H9 (cell line): ENCODE results near the gene CEP112. TPM values are rescaled to one million over a fixed set of nuclear protein-coding genes. Genes with fewer than 3 reads are reported as not detected.

Experiments
- DNase-seq: peaks from one replicate; pipeline ENCODE4 v3.0.0-alpha.2; 2017
- H2AFZ ChIP-seq: one replicate; pipeline ENCODE4 v1.6.1; 2013; ENCODE audit warnings: mild to moderate bottlenecking, low read length, control low read depth, moderate library complexity
- H2AK5ac ChIP-seq: 2 replicates; pipeline ENCODE4 v1.6.1; 2013; ENCODE audit warnings: low read length, control low read depth, mixed read lengths; ENCODE audit not compliant: insufficient read length
- H2BK120ac ChIP-seq: one replicate; pipeline ENCODE4 v1.6.1; 2013; ENCODE audit warnings: low read depth, mild to moderate bottlenecking, low read length, control low read depth, inconsistent platforms; ENCODE audit not compliant: poor library complexity, severe bottlenecking
- H2BK12ac ChIP-seq: 2 replicates; pipeline ENCODE4 v1.6.1; 2013; ENCODE audit warnings: low read length, control low read depth, mixed read lengths, low read depth; ENCODE audit not compliant: insufficient read length
- H2BK15ac ChIP-seq: 2 replicates; pipeline ENCODE4 v1.6.1; 2013; ENCODE audit warnings: low read depth, low read length, control low read depth
- H2BK20ac ChIP-seq: one replicate; pipeline ENCODE4 v1.6.1; 2013; ENCODE audit warnings: low read depth, mild to moderate bottlenecking, low read length, control low read depth, inconsistent platforms; ENCODE audit not compliant: poor library complexity, severe bottlenecking
- H2BK5ac ChIP-seq: 2 replicates; pipeline ENCODE4 v1.6.1; 2013; ENCODE audit warnings: low read length, control low read depth, mixed read lengths; ENCODE audit not compliant: insufficient read length
- H3K14ac ChIP-seq: 2 replicates; pipeline ENCODE4 v1.6.1; 2013; ENCODE audit warnings: low read length, control low read depth; ENCODE audit not compliant: insufficient read depth
- H3K18ac ChIP-seq: 2 replicates; pipeline ENCODE4 v1.6.1; 2013; ENCODE audit warnings: low read depth, mild to moderate bottlenecking, mixed read lengths, low read length, control low read depth; ENCODE audit not compliant: insufficient read length
- H3K23ac ChIP-seq: 2 replicates; pipeline ENCODE4 v1.6.1; 2013; ENCODE audit warnings: low read length, control low read depth, mixed read lengths, low read depth; ENCODE audit not compliant: insufficient read length
- H3K23me2 ChIP-seq: 2 replicates; pipeline ENCODE4 v1.6.1; 2013; ENCODE audit warnings: low read depth, mild to moderate bottlenecking, mixed read lengths, low read length, control low read depth; ENCODE audit not compliant: insufficient read length, poor library complexity, severe bottlenecking
- H3K27ac ChIP-seq: 2 replicates; pipeline ENCODE4 v1.5.1; 2013; ENCODE audit warnings: low read length, control low read depth, mixed read lengths, low read depth; ENCODE audit not compliant: insufficient read length
- H3K27me3 ChIP-seq: 2 replicates; pipeline ENCODE4 v1.6.1; 2013; ENCODE audit warnings: low read length, control low read depth, inconsistent platforms; ENCODE audit not compliant: insufficient read depth
- H3K4ac ChIP-seq: 2 replicates; pipeline ENCODE4 v1.6.1; 2013; ENCODE audit warnings: low read depth, mild to moderate bottlenecking, control low read depth, inconsistent platforms, low read length, moderate library complexity
- H3K4me1 ChIP-seq: 2 replicates; pipeline ENCODE4 v1.6.1; 2013; ENCODE audit warnings: low read length, control low read depth, inconsistent platforms; ENCODE audit not compliant: insufficient read depth
- H3K4me2 ChIP-seq: 2 replicates; pipeline ENCODE4 v1.6.1; 2013; ENCODE audit warnings: low read length, control low read depth, mixed read lengths; ENCODE audit not compliant: insufficient read length, insufficient read depth
- H3K56ac ChIP-seq: 2 replicates; pipeline ENCODE4 v1.6.1; 2013; ENCODE audit warnings: low read depth, mild to moderate bottlenecking, mixed read lengths, low read length, control low read depth; ENCODE audit not compliant: insufficient read length
- H3K79me1 ChIP-seq: 2 replicates; pipeline ENCODE4 v1.6.1; 2013; ENCODE audit warnings: low read depth, mild to moderate bottlenecking, moderate library complexity, low read length, control low read depth, inconsistent platforms; ENCODE audit not compliant: insufficient read depth, poor library complexity, severe bottlenecking
- H3K79me2 ChIP-seq: 2 replicates; pipeline ENCODE4 v1.6.1; 2013; ENCODE audit warnings: low read length, control low read depth, inconsistent platforms; ENCODE audit not compliant: insufficient read depth
- H3K9ac ChIP-seq: 2 replicates; pipeline ENCODE4 v1.6.1; 2013; ENCODE audit warnings: low read length, control low read depth, mixed read lengths; ENCODE audit not compliant: insufficient read length; ENCODE audit errors: extremely low read depth
- H3K9me3 ChIP-seq: one replicate; pipeline ENCODE4 v1.6.1; 2013; ENCODE audit warnings: low read depth, low read length, inconsistent platforms; ENCODE audit not compliant: control insufficient read depth
- H3T11ph ChIP-seq: one replicate; pipeline ENCODE4 v1.6.1; 2013; ENCODE audit warnings: mild to moderate bottlenecking, low read length, control low read depth, inconsistent platforms
- H4K20me1 ChIP-seq: one replicate; pipeline ENCODE4 v1.6.1; 2013; ENCODE audit not compliant: control insufficient read depth, insufficient read length, insufficient read depth
- H4K5ac ChIP-seq: 2 replicates; pipeline ENCODE4 v1.6.1; 2013; ENCODE audit warnings: low read depth, mild to moderate bottlenecking, mixed read lengths, low read length, control low read depth; ENCODE audit not compliant: insufficient read length
- H4K8ac ChIP-seq: replicated peaks from 2 replicates; pipeline ENCODE4 v1.6.1; 2013; ENCODE audit warnings: low read length, control low read depth, mixed read lengths, low read depth; ENCODE audit not compliant: insufficient read length
- H4K91ac ChIP-seq: 2 replicates; pipeline ENCODE4 v1.6.1; 2013; ENCODE audit warnings: low read depth, mild to moderate bottlenecking, moderate library complexity, mixed read lengths, low read length, control low read depth; ENCODE audit not compliant: insufficient read length
- H3K27ac Mint-ChIP-seq, 3 experiments: 2 replicates in 2 of 3; 3 replicates in 1 of 3; pipeline ENCODE4 v1.8.0; 2020 to 2021; ENCODE audit warnings: mixed read lengths in 3 of 3, mild to moderate bottlenecking in 1 of 3, moderate library complexity in 1 of 3
- H3K27me3 Mint-ChIP-seq: 2 replicates; pipeline ENCODE4 v1.8.0; 2021; ENCODE audit warnings: low read depth, mild to moderate bottlenecking, moderate library complexity, mixed read lengths
- H3K36me3 Mint-ChIP-seq, 3 experiments: 2 replicates in 2 of 3; 3 replicates in 1 of 3; pipeline ENCODE4 v1.8.0; 2020 to 2021; ENCODE audit warnings: low read depth in 3 of 3, mixed read lengths in 3 of 3; ENCODE audit not compliant: insufficient read depth in 1 of 3
- H3K4me1 Mint-ChIP-seq, 2 experiments: 2 replicates each; pipeline ENCODE4 v1.8.0; 2020; ENCODE audit warnings: mixed read lengths in 2 of 2
- H3K4me3 Mint-ChIP-seq, 2 experiments: 2 replicates in 1 of 2; 3 replicates in 1 of 2; pipeline ENCODE4 v1.8.0; 2020 to 2021; ENCODE audit warnings: mild to moderate bottlenecking in 2 of 2, mixed read lengths in 2 of 2, moderate library complexity in 1 of 2
- H3K9me3 Mint-ChIP-seq, 2 experiments: 2 replicates in 1 of 2; 3 replicates in 1 of 2; pipeline ENCODE4 v1.8.0; 2020; ENCODE audit warnings: mild to moderate bottlenecking in 2 of 2, mixed read lengths in 2 of 2, moderate library complexity in 1 of 2
- CTCF ChIP-seq: fragments of 200-600 bp; sonication (generic); conservative IDR thresholded peaks from 3 replicates; pipeline ENCODE4 v1.8.0; 2021; ENCODE audit warnings: antibody characterized with exemption, mild to moderate bottlenecking
- WGBS: extraction: QIAGEN DNeasy Blood & Tissue Kit; methylation state at CpG from one replicate; pipeline ENCODE4 v1.1.7; 2013; ENCODE audit warnings: missing lambda C conversion rate, low lambda C conversion rate, mixed read lengths; ENCODE audit not compliant: insufficient read length; ENCODE audit errors: extremely low coverage; 5-methylcytosine and 5-hydroxymethylcytosine counted together
- total RNA-seq: library from RNA; stranded (reverse); gene quantifications from 2 replicates; pipeline ENCODE4 v1.2.1, GENCODE V29; 2021

CEP112 gene
- total RNA-seq, 1 experiment from 2014 or later, result 5.4 TPM

GRCh38 chr17:65954148-65954449 lies 237.8 kb downstream of the CEP112 start:
- no peaks in the 10 kb centered on the region for H4K20me1 ChIP-seq
- no peak overlapping the region for H2BK5ac ChIP-seq
- H3K79me1 ChIP-seq, result no peaks in the 10 kb centered on the region
- no peak overlapping the region for H4K5ac ChIP-seq
- no peak overlapping the region for H2BK12ac ChIP-seq
- H3T11ph ChIP-seq, result no peak overlapping the region
- no CpG with 5 or more reads among the region's 2 CpGs for WGBS
- no peak overlapping the region for H3K4me3 Mint-ChIP-seq
- no peak overlapping the region for H3K9ac ChIP-seq
- TF ChIP-seq CTCF, result no peak
- peaks cover 4 to 8% of the 10 kb centered on the region in 2 experiments; a peak in 3 of 5 replicates for H3K9me3 Mint-ChIP-seq
- no peak overlapping the region for H3K18ac ChIP-seq
- no peak overlapping the region for H2AK5ac ChIP-seq
- no peak overlapping the region for H3K4ac ChIP-seq
- no peak overlapping the region for H2BK15ac ChIP-seq
- H4K91ac ChIP-seq, result no peak overlapping the region
- no peak overlapping the region for H2BK20ac ChIP-seq
- H3K36me3 Mint-ChIP-seq, result peaks cover 0 to 13% (median 0%) of the 10 kb centered on the region in 3 experiments; a peak in 3 of 7 replicates
- H3K4me2 ChIP-seq, result no peak overlapping the region
- no peak overlapping the region for H3K27ac ChIP-seq
- no peak overlapping the region for H2BK120ac ChIP-seq
- H3K4me1 ChIP-seq, result peaks cover 3% of the 10 kb centered on the region; the same call in 1 of the 2 replicates
- H3K79me2 ChIP-seq, result no peaks in the 10 kb centered on the region
- H3K27me3 ChIP-seq, result no peaks in the 10 kb centered on the region
- peak overlapping the region in 2 of 3 experiments; percentile 20 to 73; a peak in 4 of 7 replicates for H3K27ac Mint-ChIP-seq
- H3K9me3 ChIP-seq, result no peaks in the 10 kb centered on the region
- H3K14ac ChIP-seq, result no peak overlapping the region
- H3K23me2 ChIP-seq, result no peaks in the 10 kb centered on the region
- H3K4me1 Mint-ChIP-seq, result peaks cover 13 to 15% of the 10 kb centered on the region in 2 experiments
- H2AFZ ChIP-seq, result no peak overlapping the region
- no peak overlapping the region for H3K23ac ChIP-seq
- H3K56ac ChIP-seq, result no peak overlapping the region
- no peak overlapping the region for H4K8ac ChIP-seq
- no peak for DNase-seq
- H3K27me3 Mint-ChIP-seq, result no peaks in the 10 kb centered on the region
